GM18505 (cell line): ENCODE results near the gene NME7.
"Not testable (repeated sequence)": the region's sequence is repeated elsewhere in the genome, so short reads cannot be mapped to it uniquely, and the experiment has no call there.

ENCODE experiments used
- ATAC-seq: cut with Tn5 transposase; IDR thresholded peaks from one replicate; pipeline ENCODE4 v1.9.1; 2021; ENCODE audit not compliant: unreplicated experiment
- POLR2A ChIP-seq: IDR thresholded peaks from 4 replicates; pipeline ENCODE4 v1.6.1; 2011; ENCODE audit warnings: borderline replicate concordance; ENCODE audit not compliant: insufficient read depth, insufficient read length; ENCODE audit errors: extremely low read depth

Gene NME7

DNA sequence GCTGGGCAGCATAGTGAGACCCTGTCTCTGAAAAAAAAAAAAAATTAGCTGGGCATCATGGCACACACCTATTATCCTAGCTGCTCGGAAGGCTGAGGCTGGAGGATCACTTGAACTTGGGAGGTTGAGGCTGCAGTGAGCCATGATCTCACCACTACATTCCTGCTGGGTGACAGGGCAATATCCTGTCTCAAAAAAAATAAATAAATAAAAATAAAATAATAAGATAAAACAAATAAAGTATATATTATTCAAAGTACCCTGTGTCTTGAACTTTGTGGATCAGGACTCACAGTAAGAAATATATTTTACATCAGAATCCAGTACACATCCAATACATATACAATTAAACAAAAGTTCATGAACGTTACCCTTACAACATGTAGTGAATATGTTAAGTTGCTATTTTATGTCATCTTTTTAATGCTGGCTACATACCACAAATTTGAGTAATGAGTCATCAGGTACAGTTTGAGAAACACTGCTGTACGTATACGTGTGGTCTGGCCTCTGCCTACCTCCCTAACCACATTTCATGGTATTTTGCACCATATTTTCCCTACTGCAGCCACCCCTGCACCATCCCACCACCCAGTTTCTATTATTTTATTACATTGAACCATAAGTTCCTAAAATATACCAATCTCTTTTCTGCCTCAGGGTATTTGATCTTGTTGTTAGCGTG is 4.4 kb downstream of the NME7 start:
- TF ChIP-seq POLR2A = no peak
- ATAC-seq = peak; percentile 32

- no peak for TF ChIP-seq POLR2A
- ATAC-seq = no peak
These were observed 6.3 kb downstream of the NME7 start for GRCh38 chr1:169361281-169361680.

- no peak for TF ChIP-seq POLR2A
- no peak for ATAC-seq
These were observed 7.2 kb downstream of the NME7 start for GRCh38 chr1:169360415-169360814.

DNA sequence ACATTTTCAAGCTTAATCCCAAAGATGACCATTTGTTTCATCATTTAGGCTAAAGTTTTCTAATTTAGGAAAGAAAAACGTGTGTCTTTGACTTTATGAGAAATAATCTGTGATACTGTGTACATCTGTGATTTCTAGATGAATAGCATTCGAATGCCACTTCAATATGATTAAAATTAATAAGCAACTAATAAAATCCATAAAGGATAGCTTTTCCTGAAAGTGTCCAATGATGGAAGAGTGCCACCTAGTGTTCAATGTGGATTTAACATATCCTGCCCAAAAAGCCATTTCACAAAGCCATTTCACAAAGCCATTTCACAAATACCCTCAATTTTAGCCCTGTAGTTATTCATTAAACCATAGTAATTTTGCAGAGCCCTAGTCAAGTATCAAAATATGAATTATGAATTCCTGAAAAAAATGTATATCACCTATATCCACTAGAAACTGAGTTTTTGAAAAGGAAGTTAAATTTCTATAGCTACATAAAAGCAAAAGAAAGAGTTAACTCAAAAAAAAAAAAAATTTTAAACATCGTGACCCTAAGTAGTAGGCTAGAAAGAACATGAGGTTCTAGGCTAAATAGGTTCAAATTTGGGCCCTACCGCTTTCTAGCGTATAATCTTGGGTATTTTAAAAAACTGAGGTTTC is 19.1 kb downstream of the NME7 start:
- TF ChIP-seq POLR2A = no peak
- no peak for ATAC-seq

GRCh38 chr1:169347688-169348382 is 19.8 kb downstream of the NME7 start:
- no peak for ATAC-seq
- no peak for TF ChIP-seq POLR2A

DNA sequence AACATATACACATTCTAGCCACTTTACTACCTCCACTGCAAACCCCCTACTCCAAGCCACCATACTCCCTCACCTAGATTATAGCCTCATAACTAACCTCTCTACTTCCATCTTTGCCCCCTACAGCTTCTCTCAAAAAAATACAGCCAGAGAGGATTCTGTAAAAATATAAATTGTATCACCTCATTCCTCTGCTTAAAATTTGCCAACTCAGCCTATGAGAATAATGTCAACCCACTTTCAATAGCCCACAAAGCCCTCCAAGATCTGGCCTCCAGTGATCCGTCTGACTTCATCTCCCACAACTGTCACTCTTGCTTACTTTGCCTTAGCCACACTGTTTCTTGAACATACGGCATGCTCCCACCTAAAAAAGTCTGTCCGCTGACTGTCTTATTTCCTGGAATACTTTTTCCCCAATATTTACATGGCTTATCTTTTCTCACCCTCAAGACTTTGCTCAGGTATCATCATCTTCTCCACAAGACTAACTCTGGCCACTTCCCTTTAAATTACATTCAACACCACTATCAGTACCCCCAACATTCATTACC is 21.5 kb downstream of the NME7 start:
- no peak for TF ChIP-seq POLR2A
- ATAC-seq = no peak

DNA sequence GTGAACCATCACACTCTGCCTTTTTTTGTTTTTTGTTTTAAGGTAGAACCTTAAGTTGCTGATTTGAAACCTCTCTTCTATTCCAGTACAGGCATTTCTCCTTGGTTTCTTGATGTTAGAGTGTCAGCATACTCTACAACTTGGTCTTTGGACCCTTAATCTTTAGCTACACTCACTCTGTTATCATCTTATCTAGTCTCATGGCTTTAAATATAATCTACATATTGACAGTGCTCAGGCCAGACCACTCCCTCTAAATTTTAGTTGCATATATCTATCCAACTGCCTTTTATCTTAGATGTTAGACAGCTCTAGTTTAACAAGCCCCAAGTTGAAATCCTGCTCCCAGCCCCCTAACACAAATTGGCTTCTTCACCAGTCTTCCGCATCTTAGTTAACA is 22.1 kb downstream of the NME7 start:
- no peak for ATAC-seq
- no peak for TF ChIP-seq POLR2A

GRCh38 chr1:169342096-169342495 is 25.5 kb downstream of the NME7 start:
- not testable (repeated sequence) for ATAC-seq

DNA sequence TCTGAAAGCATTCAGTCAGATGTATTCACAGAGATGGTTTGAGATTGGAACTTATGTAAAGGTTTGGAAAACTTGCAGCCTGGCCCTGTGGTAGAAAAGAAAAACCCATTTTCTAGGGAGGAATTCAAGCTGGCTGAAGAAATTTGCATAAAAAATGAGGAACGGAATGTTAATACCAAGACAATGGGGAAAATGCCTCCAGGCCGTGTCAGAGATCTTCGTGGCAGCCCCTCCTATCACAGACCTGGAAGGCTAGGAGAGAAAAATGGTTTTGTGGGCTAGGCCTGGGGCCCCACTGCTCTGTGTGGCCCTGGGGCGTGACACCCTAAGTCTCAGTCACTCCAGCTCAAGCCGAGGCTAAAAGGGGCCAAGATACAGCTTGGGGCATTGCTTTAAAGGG is 26.7 kb downstream of the NME7 start:
- no peak for TF ChIP-seq POLR2A
- no peak for ATAC-seq

DNA sequence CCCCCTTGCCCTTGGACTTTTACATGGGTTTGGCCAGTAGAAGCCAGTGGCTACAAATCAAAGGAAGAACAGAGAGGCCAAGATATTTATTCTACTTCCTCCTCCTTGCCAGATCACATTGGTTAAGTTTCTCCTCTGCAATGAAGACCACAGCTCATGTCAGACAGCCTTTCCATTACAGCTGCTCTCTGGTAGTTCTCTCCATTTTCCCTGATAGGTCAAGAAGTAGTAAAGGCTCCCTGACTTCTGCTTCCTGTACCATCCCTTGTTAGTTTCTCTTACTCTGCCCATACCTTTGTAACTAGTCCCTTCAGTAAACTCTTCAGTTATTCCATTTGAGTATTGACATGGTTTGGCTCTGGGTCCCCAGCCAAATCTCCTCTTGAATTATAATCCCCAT is 27.8 kb downstream of the NME7 start:
- no peak for TF ChIP-seq POLR2A
- no peak for ATAC-seq

GRCh38 chr1:169338617-169339016 is 29.0 kb downstream of the NME7 start:
- ATAC-seq = no peak
- no peak for TF ChIP-seq POLR2A

GRCh38 chr1:169336947-169337715 is 30.5 kb downstream of the NME7 start:
- not testable (repeated sequence) for ATAC-seq

DNA sequence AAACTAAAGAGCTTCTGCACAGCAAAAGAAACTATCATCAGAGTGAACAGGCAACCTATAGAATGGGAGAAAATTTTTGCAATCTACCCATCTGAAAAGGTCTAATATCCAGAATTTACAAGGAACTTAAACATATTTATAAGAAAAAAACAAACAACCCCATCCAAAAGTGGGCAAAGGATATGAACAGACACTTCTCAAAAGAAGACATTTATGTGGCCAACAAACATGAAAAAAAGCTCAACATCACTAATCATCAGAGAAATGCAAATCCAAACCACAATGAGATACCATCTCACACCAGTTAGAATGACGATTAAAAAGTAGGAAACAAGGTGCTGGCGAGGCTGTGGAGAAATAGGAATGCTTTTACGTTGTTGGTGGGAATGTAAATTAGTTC is 32.9 kb downstream of the NME7 start:
- not testable (repeated sequence) for ATAC-seq

- no peak for ATAC-seq
These were observed 36.7 kb downstream of the NME7 start for GRCh38 chr1:169330927-169331326.

DNA sequence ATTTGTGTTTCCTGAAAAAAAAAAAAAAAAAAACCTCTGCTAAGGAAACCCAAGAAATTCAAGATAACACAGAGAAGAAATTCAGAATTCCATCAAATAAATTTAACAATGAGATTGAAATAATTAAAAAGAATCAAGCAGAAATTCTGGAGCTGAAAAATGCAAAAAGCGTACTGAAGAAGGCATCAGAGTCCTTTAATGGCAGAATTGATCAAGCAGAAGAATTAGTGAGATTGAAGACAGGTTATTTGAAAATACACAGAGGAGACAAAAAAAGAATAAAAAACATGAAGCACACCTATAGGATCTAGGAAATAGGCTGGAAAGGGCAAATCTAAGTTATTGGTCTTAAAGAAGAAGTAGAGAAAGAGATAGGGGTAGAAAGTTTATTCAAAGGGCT is 38.2 kb downstream of the NME7 start:
- TF ChIP-seq POLR2A = no peak
- ATAC-seq = no peak

More at GRCh38 chr1:169330927-169331326, 36.7 kb downstream of the NME7 start:
- no peak for TF ChIP-seq POLR2A
